CD4-positive, alpha-beta T cell treated with Interferon alpha-2 for 1 hour (primary cell): Measurements from ENCODE around the gene SNX18.

Experiments used
- DNase-seq, 2 donors: peaks; one replicate each; pipeline ENCODE4 v3.0.0-alpha.2; 2020 to 2022

SNX18 gene

DNA sequence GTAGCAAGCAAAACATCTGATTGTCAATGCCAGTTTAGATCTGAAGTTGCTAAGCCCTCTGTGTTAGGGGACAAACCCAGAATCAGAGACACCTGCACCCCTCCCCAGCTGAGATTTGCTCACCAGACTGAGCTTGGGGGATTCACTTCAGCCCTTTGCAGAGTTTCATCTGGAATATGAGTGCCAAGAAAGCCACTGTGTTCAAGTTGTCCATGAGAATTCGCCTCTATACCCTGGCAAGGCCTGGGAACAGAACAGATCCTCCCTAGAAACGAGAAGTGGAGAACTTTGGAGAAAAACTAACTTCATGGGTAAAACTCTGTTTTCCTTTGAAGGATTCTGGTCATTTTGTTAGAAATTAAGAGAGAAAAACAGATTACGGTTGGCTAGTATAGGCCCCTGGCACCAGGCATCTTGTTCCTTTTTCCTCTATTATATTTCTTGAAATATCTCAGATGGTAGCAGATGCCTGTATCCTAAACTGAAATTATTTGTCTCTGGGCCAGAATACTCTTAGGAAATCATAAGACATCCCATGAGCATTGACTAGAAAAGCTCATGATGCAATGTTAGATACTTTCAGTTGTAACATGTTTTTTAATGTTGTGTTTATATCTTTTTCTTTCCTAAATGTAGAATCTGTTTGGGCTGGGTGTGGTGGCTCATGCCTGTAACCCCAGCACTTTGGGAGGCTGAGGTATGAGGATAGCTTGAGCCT lies 64.4 kb downstream of the SNX18 start:
- no peak for DNase-seq

DNA sequence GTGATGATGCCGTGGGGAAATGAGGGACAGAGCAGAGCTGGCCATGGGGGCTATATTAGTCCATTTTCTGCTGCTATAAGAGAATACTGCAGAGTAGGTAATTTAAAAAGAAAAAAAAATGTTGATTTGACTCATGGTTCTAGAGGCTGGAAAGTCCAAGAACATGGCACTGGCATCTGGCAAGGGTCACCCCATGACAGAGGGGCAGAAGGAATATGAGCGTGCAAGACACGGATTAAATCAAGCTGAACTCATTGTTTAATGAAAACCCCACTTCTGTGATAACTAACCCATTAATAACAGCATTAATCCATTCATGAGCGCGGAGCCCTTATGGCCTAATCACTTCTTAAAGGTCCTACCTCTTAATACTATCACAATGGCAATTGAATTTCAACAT lies 68.8 kb downstream of the SNX18 start:
- DNase-seq, result no peak

DNA sequence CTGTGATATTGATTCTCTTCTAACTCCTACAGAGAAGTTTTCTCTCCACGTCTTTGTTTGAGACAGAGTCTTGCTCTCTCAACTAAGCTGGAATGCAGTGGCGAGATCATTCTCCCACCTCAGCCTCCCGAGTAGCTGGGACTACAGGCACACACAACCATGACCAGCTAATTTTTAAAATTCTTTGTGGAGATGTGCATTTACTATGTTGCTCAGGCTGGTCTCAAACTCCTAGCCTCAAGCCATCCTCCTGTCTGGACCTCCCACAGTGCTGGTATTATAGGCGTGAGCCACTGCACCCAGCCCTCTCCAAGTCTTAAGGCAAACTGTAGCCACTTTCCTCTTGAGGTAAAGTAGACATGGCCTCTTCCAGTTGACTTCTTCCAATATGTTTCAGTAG lies 72.2 kb downstream of the SNX18 start:
- no peak for DNase-seq

DNA sequence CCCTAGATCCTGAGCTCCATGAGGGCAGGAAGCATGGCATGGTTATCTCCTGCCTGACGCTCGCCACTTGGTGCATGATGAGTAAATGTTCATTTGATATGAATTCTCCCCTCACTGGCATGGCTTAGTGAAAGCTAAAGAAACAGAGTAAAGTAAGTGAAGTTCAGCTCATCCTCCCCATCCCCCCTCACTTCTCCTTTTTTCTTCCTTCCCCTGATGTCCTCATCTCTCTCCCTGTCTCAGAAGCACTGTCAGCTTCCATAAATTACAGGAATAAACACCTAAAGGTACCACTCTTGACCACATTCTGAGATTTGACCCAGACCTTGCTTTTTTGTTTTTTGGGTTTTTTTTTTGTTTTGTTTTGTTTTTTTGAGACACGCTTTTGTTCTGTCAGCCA lies 73.3 kb downstream of the SNX18 start:
- no peak for DNase-seq

DNA sequence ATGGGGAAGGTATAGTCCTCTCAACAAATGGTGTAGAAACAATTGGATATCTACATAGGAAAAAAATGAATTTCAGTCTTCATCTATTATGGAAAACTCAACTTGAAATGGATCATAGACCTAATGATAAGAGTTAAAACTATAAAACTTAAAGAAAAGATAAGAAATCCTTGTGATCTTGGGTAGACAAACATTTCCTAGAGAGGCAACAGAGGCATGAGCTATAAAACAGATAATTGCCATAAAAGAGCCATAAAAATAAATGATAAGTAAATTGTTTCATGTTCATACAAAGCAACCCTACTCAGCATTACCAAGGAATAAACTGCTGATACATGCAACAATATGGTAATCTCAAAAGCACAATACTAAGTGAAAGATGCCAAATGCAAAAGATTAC lies 76.2 kb downstream of the SNX18 start:
- DNase-seq, result no peak

DNA sequence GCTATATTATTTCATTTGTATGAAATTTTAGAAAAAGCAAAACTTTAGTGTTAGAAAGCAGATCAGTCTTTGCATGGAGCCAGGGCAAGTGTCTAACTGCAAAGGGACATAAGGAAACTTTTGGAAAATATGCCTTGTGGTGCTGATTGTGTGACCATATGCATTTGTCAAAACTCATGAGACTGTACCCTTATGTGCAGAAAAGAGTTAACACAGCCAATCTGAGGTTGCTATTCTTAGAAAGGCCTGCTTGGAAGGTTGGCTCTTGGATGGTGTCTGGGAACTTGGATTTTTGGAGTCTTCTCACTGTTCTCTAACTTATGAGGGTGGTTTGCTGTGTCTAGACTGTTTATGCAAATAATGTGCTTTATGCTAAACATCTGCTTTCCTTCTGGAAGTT lies 76.6 kb downstream of the SNX18 start:
- no peak for DNase-seq

DNA sequence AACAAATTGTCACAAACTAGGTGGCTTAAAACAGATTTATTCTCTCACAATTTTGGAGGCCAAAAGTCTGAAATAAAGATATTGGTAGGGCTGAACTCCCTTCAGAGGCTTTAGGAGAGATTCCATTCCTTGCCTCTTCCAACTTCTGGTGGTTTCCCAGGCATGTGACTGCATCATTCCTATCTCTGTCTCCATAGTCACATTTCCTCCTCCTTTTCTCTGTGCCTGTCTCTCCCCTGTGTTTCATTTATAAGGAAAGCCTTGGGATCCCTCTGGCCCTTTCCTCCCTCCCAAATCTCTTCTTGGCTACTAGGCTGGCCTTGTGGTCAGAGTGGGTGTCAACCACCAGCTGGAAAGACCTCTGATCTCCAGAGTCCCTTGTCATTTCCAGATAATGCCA lies 78.2 kb downstream of the SNX18 start:
- no peak for DNase-seq
